HepG2 (cell line): Measurements from ENCODE around the gene CDH11.

ENCODE experiments used
- CENPBD1 ChIP-seq: sonication (generic); formaldehyde crosslinking; IDR thresholded peaks from 2 replicates; pipeline ENCODE4 v1.8.0; 2022; ENCODE audit warnings: missing genetic modification reagents, low read depth, mild to moderate bottlenecking, borderline replicate concordance
- EP300 ChIP-seq, 3 experiments: sonication (generic) in 1 of 3; formaldehyde crosslinking in 1 of 3; IDR thresholded peaks; 2 replicates each; pipeline versions ENCODE4 v1.5.1 to v1.6.1; 2011 to 2020; ENCODE audit warnings: low read depth in 2 of 3, low read length in 2 of 3, borderline replicate concordance in 1 of 3, improper control_type of control experiment in 1 of 3, mild to moderate bottlenecking in 1 of 3, missing genetic modification reagents in 1 of 3, moderate library complexity in 1 of 3
- ETS1 ChIP-seq: sonication (generic); formaldehyde crosslinking; IDR thresholded peaks from 2 replicates; pipeline ENCODE4 v1.4.0; 2020; ENCODE audit warnings: missing genetic modification reagents
- MAFF ChIP-seq: IDR thresholded peaks from 2 replicates; pipeline ENCODE4 v1.6.1; 2011; ENCODE audit warnings: low read depth, low read length, improper control_type of control experiment

GRCh38 chr16:65032387-65032786, 89.5 kb downstream of the CDH11 start:
- no peak for TF ChIP-seq MAFF
- no peak for TF ChIP-seq EP300 (IDR thresholded peaks at IDR 0.05; ENCODE audit: low read depth in 2 of 2, low read length in 2 of 2)
- no peak for TF ChIP-seq EP300 (CRISPR knock-in tag; IDR thresholded peaks at IDR 0.05; ENCODE audit: borderline replicate concordance)
- no peak for TF ChIP-seq CENPBD1 (CRISPR knock-in tag)
- TF ChIP-seq ETS1 (CRISPR knock-in tag) = no peak
